ENCODE measurements around the gene PKIG. TPM values are rescaled to one million over a fixed set of nuclear protein-coding genes. Genes with fewer than 3 reads are reported as not detected.
A peak's percentile ranks its signal among the peaks of the same experiment; 100 is the strongest.

PKIG gene
- total RNA-seq, 2 donors from 2014 or later: 2.2 to 4.5 TPM

DNA sequence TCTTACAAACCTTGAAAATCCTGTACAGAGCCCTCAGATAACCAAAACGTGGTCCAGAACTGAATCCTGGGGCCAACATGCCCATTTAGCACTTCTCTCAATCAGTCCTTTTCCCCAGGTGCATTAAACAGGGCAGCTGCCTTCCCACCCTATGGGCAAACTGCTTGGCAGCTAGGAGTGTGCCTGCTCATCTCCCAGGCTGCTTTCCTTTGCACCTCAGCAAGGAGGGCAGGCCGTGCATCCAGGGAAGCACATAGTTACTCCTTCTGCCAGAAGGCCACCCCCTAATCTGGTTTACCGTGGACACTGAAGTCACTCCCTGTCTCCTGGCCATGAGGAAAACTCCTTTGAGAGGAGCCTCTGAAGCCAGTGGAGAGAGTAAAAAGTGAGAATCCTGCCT lies 10.0 kb downstream of the PKIG start:
- no peak for DNase-seq
- Mint-ChIP-seq H3K4me1 (peaks cover 4% of the 10 kb centered on the region), H3K4me3 (no peak overlapping the region), H3K27ac (no peak overlapping the region), H3K27me3 (peaks cover 5% of the 10 kb centered on the region), H3K36me3 (ENCODE audit: low read depth) (no peaks in the 10 kb centered on the region)
- no peaks in the 10 kb centered on the region for H3K9me3 ChIP-seq (ENCODE audit: control insufficient read depth, low read length, poor library complexity, severe bottlenecking)
- ATAC-seq: no peak

DNA sequence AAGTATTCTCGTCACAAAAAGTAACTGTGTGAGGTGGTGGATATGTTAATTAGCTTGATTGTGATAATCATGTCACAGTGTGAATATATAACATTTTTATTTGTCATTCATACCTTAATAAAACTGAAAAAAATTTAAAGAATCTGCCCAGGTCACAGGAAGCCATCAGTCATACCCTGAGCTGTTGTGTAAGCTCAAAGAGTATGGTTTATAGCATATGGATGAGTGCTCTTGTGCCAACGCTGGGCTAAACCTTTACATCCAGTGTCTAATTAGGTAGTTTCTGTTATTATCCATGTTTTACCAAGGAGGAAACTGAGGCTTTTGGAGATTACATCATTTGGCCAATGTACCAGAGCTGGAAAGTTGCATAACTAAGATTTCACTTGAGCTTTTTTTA lies 11.4 kb downstream of the PKIG start:
- no peaks in the 10 kb centered on the region for H3K27me3 Mint-ChIP-seq
- H3K27ac Mint-ChIP-seq: no peak overlapping the region
- peaks cover 11% of the 10 kb centered on the region for H3K4me1 Mint-ChIP-seq
- no peaks in the 10 kb centered on the region for H3K9me3 ChIP-seq (ENCODE audit: control insufficient read depth, low read length, poor library complexity, severe bottlenecking)
- H3K4me3 Mint-ChIP-seq: no peak overlapping the region
- no peaks in the 10 kb centered on the region for H3K36me3 Mint-ChIP-seq (ENCODE audit: low read depth)
- no peak for ATAC-seq
- DNase-seq: no peak

DNA sequence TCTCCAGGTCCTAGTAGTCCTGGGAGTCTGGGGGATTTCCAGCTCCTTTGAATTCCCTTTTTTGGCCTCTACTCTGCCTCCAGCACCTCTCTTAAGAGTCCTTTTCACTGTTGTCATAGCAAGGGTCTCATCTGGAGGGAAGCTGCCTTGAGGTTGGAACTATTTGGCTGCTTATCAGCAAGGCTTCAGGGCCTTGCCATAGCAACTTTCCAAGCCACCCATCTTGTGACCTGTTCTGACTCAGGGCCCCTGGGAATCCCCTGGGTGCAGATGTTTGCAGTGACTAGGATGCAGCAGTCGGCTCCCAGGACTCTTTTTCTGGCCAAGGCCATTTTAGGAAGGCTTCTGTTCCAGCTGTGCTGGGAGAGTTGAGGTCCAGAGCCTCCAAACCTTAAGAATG lies 12.4 kb downstream of the PKIG start:
- DNase-seq (no peak), ATAC-seq (no peak)
- Mint-ChIP-seq H3K4me3 (no peak overlapping the region), H3K27ac (no peak overlapping the region), H3K4me1 (peaks cover 11% of the 10 kb centered on the region), H3K36me3 (ENCODE audit: low read depth) (no peaks in the 10 kb centered on the region), H3K27me3 (peaks cover under 1% of the 10 kb centered on the region)
- H3K9me3 ChIP-seq (ENCODE audit: control insufficient read depth, low read length, poor library complexity, severe bottlenecking): no peaks in the 10 kb centered on the region

DNA sequence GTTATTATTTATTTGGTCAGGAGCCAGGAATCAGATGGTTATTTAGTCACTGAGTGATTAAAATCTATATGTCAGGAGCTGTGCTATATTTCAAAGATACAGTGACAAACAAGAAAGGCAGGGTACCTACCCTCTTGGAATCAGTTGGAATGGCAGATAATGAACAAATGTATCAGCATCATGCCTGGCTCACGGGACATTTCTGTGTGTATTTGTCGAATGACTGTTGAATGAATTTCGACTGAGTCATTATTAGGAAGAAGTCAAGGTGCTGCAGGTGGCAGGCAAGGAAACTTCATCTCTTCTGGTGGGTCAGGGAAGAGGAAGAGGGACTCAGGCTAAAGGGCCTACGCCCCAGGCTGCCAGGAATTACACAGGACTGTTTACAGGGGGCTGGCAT lies 13.6 kb downstream of the PKIG start:
- H3K36me3 Mint-ChIP-seq (ENCODE audit: low read depth): no peaks in the 10 kb centered on the region
- H3K27me3 Mint-ChIP-seq: peaks cover 7% of the 10 kb centered on the region
- peaks cover 14% of the 10 kb centered on the region for H3K4me1 Mint-ChIP-seq
- ATAC-seq (no peak), DNase-seq (no peak)
- no peaks in the 10 kb centered on the region for H3K9me3 ChIP-seq (ENCODE audit: control insufficient read depth, low read length, poor library complexity, severe bottlenecking)
- H3K27ac Mint-ChIP-seq: peak overlapping the region; percentile 11
- H3K4me3 Mint-ChIP-seq: no peak overlapping the region

DNA sequence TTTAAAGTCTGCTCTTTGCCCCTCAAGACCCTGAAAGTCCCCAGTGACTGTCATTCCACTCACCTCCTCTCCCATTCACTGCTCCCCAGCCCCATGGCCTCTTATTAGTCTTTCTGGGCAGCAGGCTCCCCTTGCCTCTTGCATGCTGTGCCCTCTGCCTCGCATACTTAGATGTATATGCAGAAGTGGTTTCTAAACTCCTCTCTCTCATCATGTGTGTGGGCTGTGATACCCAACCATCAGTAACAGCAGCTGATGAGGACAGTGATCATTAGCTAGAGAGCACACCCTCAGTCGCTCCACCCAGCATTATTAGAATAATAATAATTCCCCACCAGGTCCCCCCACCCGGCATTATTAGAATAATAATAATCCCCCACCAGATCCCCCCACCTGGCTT lies 14.5 kb downstream of the PKIG start:
- no peaks in the 10 kb centered on the region for H3K36me3 Mint-ChIP-seq (ENCODE audit: low read depth)
- H3K27me3 Mint-ChIP-seq: peaks cover 7% of the 10 kb centered on the region
- H3K4me1 Mint-ChIP-seq: peaks cover 14% of the 10 kb centered on the region
- H3K4me3 Mint-ChIP-seq: no peak overlapping the region
- no peak for DNase-seq
- no peak for ATAC-seq
- no peaks in the 10 kb centered on the region for H3K9me3 ChIP-seq (ENCODE audit: control insufficient read depth, low read length, poor library complexity, severe bottlenecking)
- H3K27ac Mint-ChIP-seq: no peak overlapping the region

DNA sequence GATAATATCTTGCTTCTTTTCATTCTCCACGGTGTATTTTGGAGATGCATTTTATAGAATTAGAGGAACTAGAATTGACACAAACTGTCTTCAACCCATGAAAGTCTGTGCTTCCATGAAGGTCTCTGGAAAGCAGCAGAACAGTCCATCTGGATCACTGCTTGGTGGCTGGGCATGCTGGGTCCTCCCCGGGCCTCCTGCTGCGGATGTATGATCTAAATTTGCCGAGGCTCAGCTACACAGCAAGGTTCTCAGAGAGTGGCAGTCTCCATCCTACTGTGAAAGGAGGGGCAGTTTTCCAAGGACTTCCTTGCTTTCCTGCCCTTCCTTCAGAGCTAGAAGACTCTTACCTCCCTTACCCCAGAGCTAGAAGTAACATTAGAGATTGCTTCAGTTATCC lies 15.1 kb downstream of the PKIG start:
- Mint-ChIP-seq H3K4me1 (peaks cover 14% of the 10 kb centered on the region), H3K4me3 (no peak overlapping the region), H3K36me3 (ENCODE audit: low read depth) (no peaks in the 10 kb centered on the region), H3K27me3 (peaks cover 7% of the 10 kb centered on the region), H3K27ac (no peak overlapping the region)
- no peak for DNase-seq
- ATAC-seq: no peak
- no peaks in the 10 kb centered on the region for H3K9me3 ChIP-seq (ENCODE audit: control insufficient read depth, low read length, poor library complexity, severe bottlenecking)

DNA sequence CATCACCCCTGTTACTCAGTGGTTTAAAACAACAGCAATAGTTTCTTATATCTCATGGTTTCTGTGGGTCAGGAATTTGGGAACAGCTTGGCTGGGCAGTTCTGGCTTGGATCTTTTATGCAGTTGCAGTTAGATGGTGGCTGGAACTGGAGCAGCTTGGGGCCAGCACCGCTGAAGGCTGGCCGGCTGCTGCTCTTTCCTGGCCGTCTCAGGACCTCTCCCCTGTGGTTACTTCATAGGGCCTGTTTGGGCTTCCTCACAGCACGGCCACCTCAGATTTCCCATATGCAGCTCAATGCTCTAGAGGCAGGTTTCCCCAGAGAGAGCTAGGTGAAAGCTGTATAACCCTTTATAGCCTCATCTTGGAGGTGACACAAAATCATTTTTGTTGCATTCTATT lies 15.6 kb downstream of the PKIG start:
- H3K4me3 Mint-ChIP-seq: no peak overlapping the region
- no peak for ATAC-seq
- DNase-seq: no peak
- H3K4me1 Mint-ChIP-seq: peaks cover 14% of the 10 kb centered on the region
- peaks cover 7% of the 10 kb centered on the region for H3K27me3 Mint-ChIP-seq
- H3K9me3 ChIP-seq (ENCODE audit: control insufficient read depth, low read length, poor library complexity, severe bottlenecking): no peaks in the 10 kb centered on the region
- no peak overlapping the region for H3K27ac Mint-ChIP-seq
- H3K36me3 Mint-ChIP-seq (ENCODE audit: low read depth): no peaks in the 10 kb centered on the region

DNA sequence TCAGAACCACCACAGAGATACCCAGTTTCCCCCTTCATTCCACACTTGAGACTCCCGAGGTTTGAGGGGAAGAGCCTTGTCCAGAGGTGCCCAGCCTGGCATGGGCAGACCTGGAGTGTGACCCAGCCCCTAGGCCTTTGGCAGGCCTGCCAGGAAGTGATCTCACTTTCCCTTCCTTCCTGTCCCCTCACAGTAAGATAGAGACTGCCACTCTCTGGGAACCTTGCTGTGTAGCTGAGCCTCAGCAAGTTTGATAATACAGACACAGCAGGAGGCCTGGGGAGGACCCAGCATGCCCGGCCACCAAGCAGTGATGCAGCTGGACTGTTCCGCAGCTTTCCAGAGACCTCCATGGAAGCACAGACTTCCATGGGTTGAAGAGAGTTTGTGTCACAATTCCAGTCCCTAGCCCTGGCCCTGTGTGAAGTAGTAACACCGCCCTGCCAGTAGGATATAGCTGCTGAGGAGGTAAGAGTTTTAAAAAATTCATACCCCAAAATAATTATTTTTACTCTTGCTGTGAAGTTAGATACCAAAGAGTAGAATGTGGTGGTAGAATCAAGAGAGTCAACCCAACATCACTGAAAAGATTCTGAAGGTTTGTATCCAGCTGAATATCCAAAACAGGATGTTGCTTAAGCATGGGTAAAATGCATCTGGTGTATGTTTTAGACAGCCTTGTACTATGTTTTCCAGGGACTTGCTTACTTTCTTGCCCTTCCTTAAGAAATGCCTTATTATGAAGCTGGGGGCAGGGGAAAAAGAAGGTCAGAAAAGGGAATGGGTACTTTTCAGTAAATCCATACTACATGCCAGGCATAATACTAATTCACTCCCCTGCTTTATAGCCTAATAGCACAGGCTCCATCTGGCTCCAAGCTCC lies 16.3 kb downstream of the PKIG start:
- H3K27me3 Mint-ChIP-seq: peaks cover 7% of the 10 kb centered on the region
- H3K9me3 ChIP-seq (ENCODE audit: control insufficient read depth, low read length, poor library complexity, severe bottlenecking): no peaks in the 10 kb centered on the region
- ATAC-seq: peak; percentile 23
- H3K27ac Mint-ChIP-seq: no peak overlapping the region
- peaks cover 14% of the 10 kb centered on the region for H3K4me1 Mint-ChIP-seq
- no peak overlapping the region for H3K4me3 Mint-ChIP-seq
- no peaks in the 10 kb centered on the region for H3K36me3 Mint-ChIP-seq (ENCODE audit: low read depth)
- DNase-seq: no peak

DNA sequence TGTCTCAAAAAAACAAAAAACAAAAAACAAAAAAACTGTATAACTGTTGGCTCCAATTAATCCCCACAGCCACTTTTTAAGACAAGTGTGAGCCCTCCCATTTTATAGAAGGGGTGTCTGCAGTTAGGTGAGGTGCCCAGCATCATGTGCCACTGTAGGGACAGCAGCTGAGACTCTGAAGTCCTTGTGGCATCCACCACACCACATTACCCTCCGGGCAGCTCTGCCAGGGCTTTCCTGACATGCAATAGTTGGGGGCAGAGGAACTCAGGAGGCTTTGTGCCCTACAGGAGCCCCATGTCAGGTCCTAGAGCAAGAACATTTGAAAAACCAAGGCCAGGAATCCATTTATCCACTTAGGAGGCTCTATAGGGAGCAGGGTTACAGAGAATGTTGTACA lies 17.3 kb downstream of the PKIG start:
- Mint-ChIP-seq H3K4me3 (no peak overlapping the region), H3K4me1 (peaks cover 14% of the 10 kb centered on the region), H3K27me3 (peaks cover 7% of the 10 kb centered on the region), H3K36me3 (ENCODE audit: low read depth) (no peaks in the 10 kb centered on the region), H3K27ac (no peak overlapping the region)
- DNase-seq (no peak), ATAC-seq (no peak)
- H3K9me3 ChIP-seq (ENCODE audit: control insufficient read depth, low read length, poor library complexity, severe bottlenecking): no peaks in the 10 kb centered on the region

DNA sequence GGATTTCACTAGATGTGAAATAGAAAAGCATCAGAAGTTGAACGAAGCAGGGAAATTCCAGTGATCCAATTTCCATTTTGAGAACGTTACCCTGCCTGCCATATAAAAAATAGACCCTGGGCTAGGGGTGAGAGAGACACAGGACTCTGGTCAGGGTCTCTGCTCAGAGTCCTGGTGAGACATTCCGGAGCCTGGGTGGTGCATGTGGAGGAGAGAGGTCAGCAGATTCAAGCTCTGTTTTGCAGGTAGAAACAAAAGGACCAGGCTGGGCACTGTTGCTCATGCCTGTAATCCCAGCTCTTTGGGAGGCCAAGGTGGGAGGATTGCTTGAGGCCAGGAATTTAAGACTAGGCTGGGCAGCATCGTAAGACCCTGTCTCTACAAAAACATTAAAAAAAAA lies 17.9 kb downstream of the PKIG start:
- Mint-ChIP-seq H3K4me1 (peaks cover 14% of the 10 kb centered on the region), H3K27me3 (peaks cover 7% of the 10 kb centered on the region), H3K27ac (peak overlapping the region; percentile 74), H3K36me3 (ENCODE audit: low read depth) (no peaks in the 10 kb centered on the region), H3K4me3 (no peak overlapping the region)
- DNase-seq (no peak), ATAC-seq (no peak)
- H3K9me3 ChIP-seq (ENCODE audit: control insufficient read depth, low read length, poor library complexity, severe bottlenecking): no peaks in the 10 kb centered on the region

DNA sequence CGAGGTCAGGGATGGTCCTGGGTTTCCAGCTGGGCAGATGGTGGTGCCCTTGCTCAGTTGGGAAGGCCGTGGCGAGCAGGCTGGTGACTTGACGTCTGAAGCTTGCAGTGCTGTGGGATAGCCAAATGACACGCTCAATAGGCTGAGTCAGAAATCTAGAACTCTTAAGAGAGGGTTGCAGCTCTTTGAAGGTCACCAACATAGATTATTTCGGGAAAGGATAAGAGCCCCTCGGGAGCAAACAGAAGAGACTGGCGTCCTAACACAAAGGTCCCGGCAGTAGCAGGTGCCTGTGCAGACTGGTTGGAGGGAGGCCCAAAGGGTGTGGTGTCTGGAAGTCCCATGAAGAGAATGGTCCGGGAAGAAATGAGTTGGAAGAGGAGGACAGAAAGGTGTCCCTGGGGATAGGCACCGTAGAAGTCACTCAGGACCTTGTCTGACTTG lies 18.4 kb downstream of the PKIG start:
- Mint-ChIP-seq H3K27ac (peak overlapping the region; percentile 74), H3K36me3 (ENCODE audit: low read depth) (no peaks in the 10 kb centered on the region), H3K27me3 (peaks cover 7% of the 10 kb centered on the region), H3K4me3 (peak overlapping the region; percentile 43), H3K4me1 (peaks cover 14% of the 10 kb centered on the region)
- H3K9me3 ChIP-seq (ENCODE audit: control insufficient read depth, low read length, poor library complexity, severe bottlenecking): no peaks in the 10 kb centered on the region
- no peak for DNase-seq
- no peak for ATAC-seq

DNA sequence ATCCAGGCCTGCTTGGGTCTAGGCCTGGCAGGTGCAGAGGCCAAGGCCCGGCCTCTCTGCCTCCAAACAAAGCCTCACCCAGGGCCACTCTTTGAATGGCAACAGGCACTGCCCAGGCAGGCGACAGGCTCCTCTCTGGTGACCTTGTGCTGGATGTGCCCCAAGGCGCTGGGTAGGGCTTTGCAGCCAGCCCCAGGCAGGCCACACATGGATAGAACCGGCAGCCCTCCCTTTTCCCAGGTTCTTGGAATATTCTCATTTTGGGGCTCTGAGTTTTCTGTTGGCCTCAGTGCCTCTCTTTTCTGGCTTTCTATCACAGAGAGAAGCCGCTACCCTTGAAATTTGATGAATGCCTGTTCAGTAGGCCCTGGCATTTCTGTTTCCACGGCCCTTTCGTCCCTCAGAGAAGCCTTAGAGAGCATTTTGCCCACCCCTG lies 18.9 kb downstream of the PKIG start:
- H3K27me3 Mint-ChIP-seq: peaks cover 7% of the 10 kb centered on the region
- H3K27ac Mint-ChIP-seq: no peak overlapping the region
- no peak overlapping the region for H3K4me3 Mint-ChIP-seq
- no peaks in the 10 kb centered on the region for H3K9me3 ChIP-seq (ENCODE audit: control insufficient read depth, low read length, poor library complexity, severe bottlenecking)
- H3K4me1 Mint-ChIP-seq: peaks cover 12% of the 10 kb centered on the region
- ATAC-seq (no peak), DNase-seq (no peak)
- H3K36me3 Mint-ChIP-seq (ENCODE audit: low read depth): peaks cover 2% of the 10 kb centered on the region

DNA sequence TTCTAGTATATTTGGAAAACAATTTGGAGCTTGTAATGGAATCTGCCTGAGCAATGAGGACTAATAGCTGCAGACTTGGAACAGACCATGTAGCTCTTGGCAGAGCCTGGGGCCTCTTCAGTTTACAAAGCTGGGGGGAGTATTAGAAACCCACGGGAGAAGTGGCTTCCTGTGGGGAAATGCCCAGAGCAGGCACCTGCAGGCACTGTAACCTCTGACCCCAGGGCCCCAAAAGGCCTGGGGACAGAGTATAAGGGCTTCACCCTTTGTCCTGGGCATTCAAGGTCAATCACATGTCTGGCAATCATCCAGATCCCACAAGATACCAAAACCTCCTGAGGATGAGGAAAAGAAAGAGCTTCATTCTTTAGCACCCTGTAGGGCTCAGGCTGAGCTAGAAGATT lies 19.4 kb downstream of the PKIG start:
- H3K27me3 Mint-ChIP-seq: peaks cover 7% of the 10 kb centered on the region
- no peak for DNase-seq
- no peak for ATAC-seq
- peaks cover 2% of the 10 kb centered on the region for H3K36me3 Mint-ChIP-seq (ENCODE audit: low read depth)
- H3K4me1 Mint-ChIP-seq: peaks cover 12% of the 10 kb centered on the region
- H3K27ac Mint-ChIP-seq: no peak overlapping the region
- no peak overlapping the region for H3K4me3 Mint-ChIP-seq
- H3K9me3 ChIP-seq (ENCODE audit: control insufficient read depth, low read length, poor library complexity, severe bottlenecking): no peaks in the 10 kb centered on the region

DNA sequence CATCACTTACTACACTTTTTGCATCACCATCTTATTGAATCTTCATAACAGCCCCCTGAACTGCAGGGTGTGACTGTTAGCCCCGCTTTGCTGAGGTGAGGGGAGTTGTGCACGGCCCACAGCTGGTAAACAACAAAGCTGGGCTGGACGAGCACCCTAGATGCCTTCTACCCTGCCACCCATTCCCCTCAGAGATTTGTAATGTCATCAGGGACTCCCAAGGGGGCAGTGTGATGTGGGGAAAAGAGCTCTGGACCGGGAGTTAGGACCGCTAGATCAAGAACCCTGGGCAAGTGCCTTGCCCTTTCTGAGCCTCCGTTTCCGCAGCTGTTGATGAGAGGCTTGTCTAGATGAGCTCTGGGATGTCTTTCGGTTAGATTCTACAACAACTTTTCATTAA lies 20.9 kb downstream of the PKIG start:
- no peaks in the 10 kb centered on the region for H3K9me3 ChIP-seq (ENCODE audit: control insufficient read depth, low read length, poor library complexity, severe bottlenecking)
- no peak overlapping the region for H3K4me3 Mint-ChIP-seq
- peaks cover 2% of the 10 kb centered on the region for H3K36me3 Mint-ChIP-seq (ENCODE audit: low read depth)
- H3K4me1 Mint-ChIP-seq: peaks cover 9% of the 10 kb centered on the region
- H3K27me3 Mint-ChIP-seq: peaks cover 7% of the 10 kb centered on the region
- ATAC-seq (no peak), DNase-seq (no peak)
- no peak overlapping the region for H3K27ac Mint-ChIP-seq

Measured in T-helper 17 cell (primary cell).